ENCODE results near the gene MIPEP.

The MIPEP gene

DNA sequence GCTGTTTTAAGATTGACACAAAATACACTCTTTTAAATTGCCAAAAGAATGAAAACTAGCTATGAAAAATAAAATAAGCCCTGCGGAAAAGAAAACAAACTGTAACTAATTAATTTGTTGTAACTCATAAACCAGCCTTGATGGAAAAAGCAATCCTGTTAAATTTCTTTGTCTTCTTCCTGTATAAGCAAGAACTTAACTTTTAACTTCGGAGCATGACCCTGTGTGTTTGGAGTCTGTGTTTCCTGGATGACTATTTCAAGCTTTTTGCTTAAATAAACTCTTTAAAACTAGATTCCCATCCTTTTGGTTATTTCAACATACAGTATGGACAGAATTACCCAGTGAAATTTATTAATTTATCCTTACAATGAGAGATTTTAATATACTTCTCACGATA is 196.4 kb downstream of the MIPEP start:
- TF ChIP-seq, protein P1, sequence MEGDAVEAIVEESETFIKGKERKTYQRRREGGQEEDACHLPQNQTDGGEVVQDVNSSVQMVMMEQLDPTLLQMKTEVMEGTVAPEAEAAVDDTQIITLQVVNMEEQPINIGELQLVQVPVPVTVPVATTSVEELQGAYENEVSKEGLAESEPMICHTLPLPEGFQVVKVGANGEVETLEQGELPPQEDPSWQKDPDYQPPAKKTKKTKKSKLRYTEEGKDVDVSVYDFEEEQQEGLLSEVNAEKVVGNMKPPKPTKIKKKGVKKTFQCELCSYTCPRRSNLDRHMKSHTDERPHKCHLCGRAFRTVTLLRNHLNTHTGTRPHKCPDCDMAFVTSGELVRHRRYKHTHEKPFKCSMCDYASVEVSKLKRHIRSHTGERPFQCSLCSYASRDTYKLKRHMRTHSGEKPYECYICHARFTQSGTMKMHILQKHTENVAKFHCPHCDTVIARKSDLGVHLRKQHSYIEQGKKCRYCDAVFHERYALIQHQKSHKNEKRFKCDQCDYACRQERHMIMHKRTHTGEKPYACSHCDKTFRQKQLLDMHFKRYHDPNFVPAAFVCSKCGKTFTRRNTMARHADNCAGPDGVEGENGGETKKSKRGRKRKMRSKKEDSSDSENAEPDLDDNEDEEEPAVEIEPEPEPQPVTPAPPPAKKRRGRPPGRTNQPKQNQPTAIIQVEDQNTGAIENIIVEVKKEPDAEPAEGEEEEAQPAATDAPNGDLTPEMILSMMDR (IDR thresholded peaks at IDR 0.05; ENCODE audit: low read depth, low read length): no peak
- no peak for TF ChIP-seq EZH2phosphoT487 (IDR thresholded peaks at IDR 0.05; ENCODE audit: low read depth)
- Histone ChIP-seq H3K9ac (ENCODE audit: low read length) (no peak overlapping the region), H3K9me3 (ENCODE audit: insufficient read depth, low read length) (no peaks in the 10 kb centered on the region), H3K27ac (ENCODE audit: low read length) (no peak overlapping the region), H2AFZ (ENCODE audit: low read depth, low read length) (no peak overlapping the region), H3K27me3 (ENCODE audit: low read depth, low read length) (no peaks in the 10 kb centered on the region), H3K4me3 (ENCODE audit: low read length) (no peak overlapping the region), H3K4me1 (ENCODE audit: low read length) (no peaks in the 10 kb centered on the region), H3K4me2 (ENCODE audit: low read length) (no peak overlapping the region), H4K20me1 (ENCODE audit: insufficient read depth, low read length) (no peaks in the 10 kb centered on the region), H3K36me3 (replicated peaks; ENCODE audit: low read depth, low read length) (no peaks in the 10 kb centered on the region), H3K79me2 (ENCODE audit: low read length) (no peaks in the 10 kb centered on the region)

DNA sequence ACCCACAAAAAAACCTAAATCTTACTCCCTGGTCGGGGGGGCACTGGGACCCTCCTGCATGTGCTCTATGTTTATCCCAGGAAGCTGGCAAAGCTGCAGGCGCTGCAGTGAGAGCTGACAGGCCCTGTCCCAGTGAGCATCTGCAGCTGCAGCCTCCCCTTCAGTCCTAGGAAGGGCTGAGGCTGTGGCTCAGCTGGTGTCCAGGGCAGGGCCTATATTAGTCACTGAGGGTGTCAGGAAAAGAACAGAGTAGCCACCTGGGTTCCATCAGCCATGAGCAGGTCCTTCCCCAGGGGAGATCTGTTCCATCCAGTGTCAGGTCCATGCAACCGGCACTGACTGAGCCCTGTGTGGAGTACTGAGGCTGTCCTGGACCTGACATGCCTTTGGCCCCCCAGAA is 198.5 kb downstream of the MIPEP start:
- no peak overlapping the region for H3K27ac ChIP-seq (ENCODE audit: low read length)
- no peaks in the 10 kb centered on the region for H3K9me3 ChIP-seq (ENCODE audit: insufficient read depth, low read length)
- H3K4me1 ChIP-seq (ENCODE audit: low read length): no peaks in the 10 kb centered on the region
- H3K4me3 ChIP-seq (ENCODE audit: low read length): no peak overlapping the region
- H4K20me1 ChIP-seq (ENCODE audit: insufficient read depth, low read length): no peaks in the 10 kb centered on the region
- no peak overlapping the region for H2AFZ ChIP-seq (ENCODE audit: low read depth, low read length)
- TF ChIP-seq, protein P1 (IDR thresholded peaks at IDR 0.05; ENCODE audit: low read depth, low read length): no peak
- TF ChIP-seq EZH2phosphoT487 (IDR thresholded peaks at IDR 0.05; ENCODE audit: low read depth): no peak
- H3K36me3 ChIP-seq (replicated peaks; ENCODE audit: low read depth, low read length): no peaks in the 10 kb centered on the region
- H3K9ac ChIP-seq (ENCODE audit: low read length): no peak overlapping the region
- 0 out of 2 replicates have a peak, but pooled peaks cover 6% of the 10 kb centered on the region for H3K27me3 ChIP-seq (ENCODE audit: low read depth, low read length)
- H3K79me2 ChIP-seq (ENCODE audit: low read length): no peaks in the 10 kb centered on the region
- no peak overlapping the region for H3K4me2 ChIP-seq (ENCODE audit: low read length)

GRCh38 chr13:23688336-23688735 is 200.9 kb downstream of the MIPEP start:
- Histone ChIP-seq H2AFZ (ENCODE audit: low read depth, low read length) (no peak overlapping the region), H3K4me3 (ENCODE audit: low read length) (no peak overlapping the region), H3K27ac (ENCODE audit: low read length) (no peak overlapping the region), H3K36me3 (replicated peaks; ENCODE audit: low read depth, low read length) (no peaks in the 10 kb centered on the region), H4K20me1 (ENCODE audit: insufficient read depth, low read length) (no peaks in the 10 kb centered on the region), H3K9me3 (ENCODE audit: insufficient read depth, low read length) (peaks cover 15% of the 10 kb centered on the region), H3K4me2 (ENCODE audit: low read length) (no peak overlapping the region), H3K27me3 (ENCODE audit: low read depth, low read length) (peaks cover 10% of the 10 kb centered on the region; the same call in 1 of the 2 replicates), H3K4me1 (ENCODE audit: low read length) (no peaks in the 10 kb centered on the region), H3K9ac (ENCODE audit: low read length) (no peak overlapping the region), H3K79me2 (ENCODE audit: low read length) (no peaks in the 10 kb centered on the region)
- TF ChIP-seq, protein P1 (IDR thresholded peaks at IDR 0.05; ENCODE audit: low read depth, low read length): no peak
- no peak for TF ChIP-seq EZH2phosphoT487 (IDR thresholded peaks at IDR 0.05; ENCODE audit: low read depth)

DNA sequence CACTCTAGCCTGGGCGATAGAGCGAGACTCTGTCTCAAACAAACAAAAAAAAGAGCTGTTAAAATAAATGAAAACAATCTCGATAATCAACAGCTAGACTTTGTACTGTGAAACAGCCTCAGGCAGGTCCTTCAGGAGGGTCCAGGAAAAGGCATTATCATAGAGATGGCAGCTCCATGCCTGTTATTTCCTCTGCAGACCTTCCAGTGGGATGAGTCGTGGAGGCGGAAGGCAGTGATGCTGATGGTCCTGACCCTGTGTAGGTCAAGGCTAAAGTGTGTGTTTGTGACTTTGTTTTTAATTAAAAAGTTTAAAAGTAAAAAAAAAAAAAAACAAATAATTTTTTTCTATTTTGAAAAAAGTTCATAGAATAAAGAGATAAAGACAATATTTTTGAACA is 201.6 kb downstream of the MIPEP start:
- Histone ChIP-seq H3K79me2 (ENCODE audit: low read length) (no peaks in the 10 kb centered on the region), H3K4me1 (ENCODE audit: low read length) (no peaks in the 10 kb centered on the region), H4K20me1 (ENCODE audit: insufficient read depth, low read length) (no peaks in the 10 kb centered on the region), H3K27me3 (ENCODE audit: low read depth, low read length) (peaks cover 10% of the 10 kb centered on the region; the same call in 1 of the 2 replicates), H3K4me2 (ENCODE audit: low read length) (no peak overlapping the region), H3K36me3 (replicated peaks; ENCODE audit: low read depth, low read length) (no peaks in the 10 kb centered on the region), H3K27ac (ENCODE audit: low read length) (no peak overlapping the region), H3K4me3 (ENCODE audit: low read length) (no peak overlapping the region), H3K9ac (ENCODE audit: low read length) (no peak overlapping the region), H3K9me3 (ENCODE audit: insufficient read depth, low read length) (peaks cover 15% of the 10 kb centered on the region), H2AFZ (ENCODE audit: low read depth, low read length) (no peak overlapping the region)
- TF ChIP-seq, protein P1 (IDR thresholded peaks at IDR 0.05; ENCODE audit: low read depth, low read length): no peak
- TF ChIP-seq EZH2phosphoT487 (IDR thresholded peaks at IDR 0.05; ENCODE audit: low read depth): no peak
